ENCODE results near the gene FBN1. TPM values are rescaled to one million over a fixed set of nuclear protein-coding genes. Genes with fewer than 3 reads are reported as not detected.

FBN1 gene
- total RNA-seq, 1 experiment from 2014 or later: 109 TPM

DNA sequence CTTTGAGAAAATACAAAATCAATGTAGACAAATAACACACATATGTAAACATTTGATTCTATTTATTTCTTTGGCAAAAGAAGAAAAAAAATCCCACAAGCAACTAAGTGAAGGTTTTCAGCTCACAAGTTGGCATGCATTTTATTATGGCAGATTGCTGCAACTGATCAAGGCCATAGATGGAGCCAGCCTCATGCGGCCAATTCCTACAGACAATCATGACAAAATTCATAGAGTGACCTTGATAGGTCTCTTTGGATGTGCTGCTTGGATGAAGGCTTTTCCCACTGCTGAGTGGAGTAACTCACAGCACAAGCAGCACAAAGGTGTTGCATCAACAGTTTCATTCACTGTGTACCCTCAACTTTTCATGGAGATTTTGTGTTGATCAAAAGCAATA, 22.1 kb downstream of the FBN1 start:
- DNase-seq (ENCODE audit: low read depth): no peak

GRCh38 chr15:48622237-48622636, 23.3 kb downstream of the FBN1 start:
- DNase-seq (ENCODE audit: low read depth): no peak

GRCh38 chr15:48619446-48619845, 26.1 kb downstream of the FBN1 start:
- no peak for DNase-seq (ENCODE audit: low read depth)

DNA sequence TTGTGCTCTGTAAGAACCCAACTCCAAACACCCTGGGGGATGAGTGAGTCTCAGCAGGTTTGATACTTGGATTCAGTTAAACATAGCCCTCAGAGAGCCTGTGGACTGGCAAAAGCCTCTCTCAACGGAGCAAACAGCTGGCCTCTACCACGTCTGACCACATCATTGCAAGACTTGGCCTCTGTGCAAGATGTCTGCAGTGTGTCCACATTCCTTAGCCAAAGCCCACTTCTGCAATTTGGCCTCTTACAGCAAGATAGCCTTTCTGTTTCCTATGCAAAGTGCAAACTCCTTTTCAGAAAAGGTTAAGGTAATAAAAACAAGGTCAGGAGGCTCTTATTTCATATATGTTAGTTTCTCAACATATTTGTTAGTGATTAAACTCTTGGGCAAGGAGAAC, 27.9 kb downstream of the FBN1 start:
- peak; percentile 94 for DNase-seq (ENCODE audit: low read depth)

DNA sequence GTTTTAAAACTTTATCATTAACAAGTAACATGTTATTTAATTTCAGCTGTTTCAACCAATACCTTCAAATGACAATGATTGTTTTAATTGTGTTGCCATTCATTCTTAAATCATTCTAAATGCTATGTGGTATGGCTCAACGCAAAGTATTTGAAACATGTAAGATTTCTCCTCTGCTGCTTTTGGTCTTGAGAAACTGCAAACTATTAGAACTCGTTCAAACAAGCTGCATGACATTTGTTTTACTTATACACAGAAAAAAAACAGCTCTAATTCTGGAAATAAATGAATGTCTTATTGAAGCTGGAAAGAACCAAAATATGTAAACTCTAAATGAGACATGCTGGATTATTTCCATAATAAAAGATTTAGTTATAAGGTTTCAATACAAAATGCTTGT, 29.3 kb downstream of the FBN1 start:
- no peak for DNase-seq (ENCODE audit: low read depth)

- DNase-seq (ENCODE audit: low read depth): no peak
These were observed 31.5 kb downstream of the FBN1 start for GRCh38 chr15:48614051-48614450.

- no peak for DNase-seq (ENCODE audit: low read depth)
These were observed 36.0 kb downstream of the FBN1 start for GRCh38 chr15:48609486-48609885.

DNA sequence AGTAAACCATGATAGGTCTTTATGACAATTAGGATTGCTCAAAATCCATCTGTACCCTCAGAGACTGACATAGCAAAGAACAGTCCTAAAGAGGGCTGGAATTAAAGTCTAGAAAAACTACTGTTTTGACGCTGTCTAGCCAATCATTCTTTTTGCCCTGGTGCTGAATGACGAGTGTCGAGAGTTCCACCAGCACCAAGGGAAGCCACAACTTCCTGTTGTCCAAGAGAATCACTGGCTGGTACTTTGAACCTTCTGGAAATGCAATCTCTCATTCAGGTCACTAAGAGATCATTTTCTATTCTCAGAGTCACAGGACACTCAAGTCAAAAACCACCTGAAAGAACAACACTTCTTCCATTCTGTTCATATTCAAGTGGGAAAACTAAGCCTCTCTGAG, 37.7 kb downstream of the FBN1 start:
- DNase-seq (ENCODE audit: low read depth): no peak

DNA sequence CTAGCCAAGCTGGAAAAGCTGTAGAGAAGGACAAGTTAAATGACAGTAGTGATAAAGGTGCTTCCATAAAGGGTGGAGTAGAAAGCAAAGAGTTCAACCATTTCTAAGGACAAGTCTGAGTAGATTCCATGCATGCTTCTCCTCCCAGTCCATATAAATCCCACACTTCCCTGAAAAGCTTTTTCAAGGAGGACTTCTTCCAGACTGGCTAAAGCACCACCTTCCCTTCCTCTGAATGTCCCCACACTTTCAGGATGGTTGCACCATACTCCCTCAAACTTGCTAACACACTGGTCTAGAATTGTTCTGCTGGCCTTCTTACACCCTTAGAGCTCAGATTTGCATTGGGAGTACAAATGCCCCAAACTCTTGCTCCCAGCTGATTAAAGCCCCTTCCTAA, 40.9 kb downstream of the FBN1 start:
- DNase-seq (ENCODE audit: low read depth): no peak

- no peak for DNase-seq (ENCODE audit: low read depth)
These were observed 41.6 kb downstream of the FBN1 start for GRCh38 chr15:48603922-48604321.

- DNase-seq (ENCODE audit: low read depth): no peak
These were observed 42.4 kb downstream of the FBN1 start for GRCh38 chr15:48603123-48603500.

DNA sequence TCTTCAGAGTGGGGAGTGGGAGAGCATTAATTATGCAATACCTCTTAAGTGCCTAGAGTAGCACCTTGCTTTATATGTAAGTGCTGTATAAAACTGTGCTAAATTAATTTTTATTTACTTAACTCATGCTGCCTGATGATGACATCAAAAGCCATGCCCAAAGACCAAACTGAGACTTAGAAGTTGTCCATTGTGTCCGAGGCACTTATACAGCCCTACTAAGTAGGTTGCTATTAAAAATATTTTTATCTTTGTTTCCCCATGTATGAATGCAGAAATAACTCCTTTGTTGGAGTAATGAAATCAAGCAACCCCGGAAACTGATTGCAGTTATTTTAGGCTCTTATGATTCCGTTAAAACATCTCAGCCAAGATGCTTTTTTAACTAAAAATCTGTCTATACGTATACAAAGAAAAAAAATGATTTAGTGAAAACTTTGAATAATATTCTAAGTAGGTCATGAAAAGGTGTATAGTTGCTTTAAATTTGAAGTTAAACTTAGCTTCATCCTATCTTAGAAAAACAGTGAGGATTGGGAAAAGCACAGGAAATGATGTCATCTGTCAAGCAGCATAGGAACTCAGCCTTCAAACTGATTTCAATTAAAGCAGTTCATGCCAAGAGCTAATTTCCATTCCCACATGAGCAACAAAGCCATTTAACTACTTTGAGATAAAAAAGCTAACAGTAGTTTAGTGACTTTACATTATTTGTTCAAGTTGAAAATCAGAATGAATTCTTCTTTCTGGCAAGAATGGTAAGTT, 43.0 kb downstream of the FBN1 start:
- peak; percentile 25 for DNase-seq (ENCODE audit: low read depth)

- DNase-seq (ENCODE audit: low read depth): no peak
These were observed 44.4 kb downstream of the FBN1 start for GRCh38 chr15:48601095-48601494.

GRCh38 chr15:48596841-48597240, 48.7 kb downstream of the FBN1 start:
- no peak for DNase-seq (ENCODE audit: low read depth)

DNA sequence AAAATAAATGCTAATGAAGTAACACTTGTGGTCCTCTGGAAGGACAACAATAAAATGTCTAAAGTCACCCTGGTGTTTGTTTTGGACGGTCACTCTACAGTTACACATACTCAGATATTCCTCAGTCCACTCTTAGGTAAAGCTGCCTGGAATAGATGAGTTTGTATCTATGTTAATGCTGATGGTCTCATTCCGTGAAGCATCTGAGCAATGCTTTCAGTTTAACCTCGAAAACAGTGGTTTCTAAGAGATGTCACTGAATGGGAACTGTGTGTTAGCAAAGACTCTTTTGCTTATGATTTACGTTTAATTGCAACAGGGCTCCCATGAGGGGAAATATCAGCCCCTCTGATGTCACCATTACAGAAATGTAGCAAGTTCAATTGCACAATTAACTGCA, 49.1 kb downstream of the FBN1 start:
- DNase-seq (ENCODE audit: low read depth): no peak

DNA sequence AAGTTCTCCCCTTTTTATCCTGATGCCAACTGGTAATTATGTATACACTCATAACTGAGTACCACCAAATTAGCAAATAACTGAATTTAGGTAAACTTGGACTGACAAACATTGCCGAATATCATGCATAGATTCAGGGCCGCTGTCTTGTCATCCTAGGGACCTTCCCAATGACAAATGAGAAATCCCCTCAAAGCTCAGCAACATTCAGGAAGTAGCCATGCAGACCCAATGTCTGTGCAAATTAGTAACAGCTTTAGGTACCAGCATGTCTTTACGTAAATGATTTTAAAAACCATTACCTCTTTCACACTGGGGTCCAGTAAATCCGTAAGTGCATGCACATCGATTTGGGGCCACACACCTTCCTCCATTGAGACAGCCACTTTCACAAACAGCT, 49.5 kb downstream of the FBN1 start:
- no peak for DNase-seq (ENCODE audit: low read depth)

- peak; percentile 23 for DNase-seq (ENCODE audit: low read depth)
These were observed 52.6 kb downstream of the FBN1 start for GRCh38 chr15:48592933-48593332.

DNA sequence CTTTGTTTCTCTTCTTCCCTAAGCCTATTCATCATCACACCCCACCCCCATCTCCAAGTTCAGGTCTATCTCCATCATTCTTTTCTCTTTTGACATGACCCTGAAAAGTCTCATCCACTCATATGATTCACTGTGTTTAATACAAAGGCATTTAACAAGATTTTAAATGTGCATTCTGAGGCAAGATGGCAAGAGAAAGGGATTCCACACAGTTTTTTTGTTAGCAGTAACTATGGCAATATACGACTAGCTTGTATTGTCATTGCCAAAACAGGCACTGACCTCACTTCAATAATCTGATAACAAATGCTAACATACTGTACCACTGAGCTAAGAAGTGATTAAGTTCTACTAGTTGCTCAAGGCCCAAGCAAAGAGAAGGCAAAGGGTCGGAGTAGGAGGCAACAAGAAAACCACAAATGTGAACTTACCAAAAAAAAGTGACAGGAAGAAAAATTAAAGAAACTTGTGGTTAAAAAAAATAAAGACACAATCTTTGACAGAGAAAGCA, 53.2 kb downstream of the FBN1 start:
- peak; percentile 87 for DNase-seq (ENCODE audit: low read depth)

DNA sequence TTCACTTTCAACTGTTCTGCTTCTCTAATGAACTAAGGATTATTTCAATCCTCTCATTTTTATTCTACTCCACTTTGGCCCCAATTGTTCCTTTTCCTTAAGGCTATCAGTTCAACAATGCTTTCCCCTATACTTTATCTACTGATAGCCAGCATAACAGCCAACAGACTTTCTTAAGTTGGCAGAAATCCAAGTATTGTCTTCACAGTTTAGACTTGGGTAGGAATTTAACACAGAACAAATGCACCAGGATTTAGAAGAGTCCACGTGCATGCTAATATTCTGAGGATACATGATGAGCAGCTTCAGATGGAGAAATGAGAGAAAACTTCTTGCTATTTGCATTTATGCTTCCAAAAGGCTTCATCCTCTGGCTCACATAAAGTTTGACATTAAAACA, 54.8 kb downstream of the FBN1 start:
- no peak for DNase-seq (ENCODE audit: low read depth)

DNA sequence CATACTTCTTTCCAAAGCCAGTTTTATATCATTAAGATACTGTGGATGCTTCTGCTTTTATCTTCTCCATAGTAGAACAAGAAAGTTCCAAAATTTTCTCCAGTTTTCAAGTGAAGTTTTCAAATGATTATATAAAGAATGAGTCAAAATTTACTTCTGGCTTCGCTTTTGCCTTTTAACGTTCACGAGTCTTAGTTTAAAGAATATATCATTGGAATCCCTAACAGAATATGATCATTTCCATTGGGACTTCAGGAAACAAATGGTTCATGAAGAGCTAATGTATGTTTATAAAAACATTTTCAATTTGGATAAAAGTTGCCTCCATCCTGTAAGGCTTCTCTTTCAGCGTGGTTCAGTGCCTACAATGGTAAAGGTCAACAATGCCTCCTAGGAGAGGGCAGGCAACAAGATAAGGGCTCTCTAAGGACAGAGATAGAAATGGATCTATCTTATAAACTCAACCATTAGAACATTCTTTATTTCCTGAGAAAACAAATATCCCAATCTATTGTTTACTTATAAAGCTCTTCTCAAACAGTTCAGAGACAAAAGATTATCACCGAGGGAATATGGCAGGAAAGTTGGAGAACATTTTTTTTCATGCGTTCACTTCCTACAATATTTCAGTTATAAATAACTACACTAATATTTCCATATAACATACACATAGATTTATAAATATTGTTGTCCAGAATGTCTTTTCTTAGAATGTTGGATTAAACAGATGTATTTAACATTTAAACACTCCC, 60.5 kb downstream of the FBN1 start:
- DNase-seq (ENCODE audit: low read depth): no peak

- DNase-seq (ENCODE audit: low read depth): no peak
These were observed 61.3 kb downstream of the FBN1 start for GRCh38 chr15:48584090-48584811.

Measured in LHCN-M2 (cell line).